ENCODE results near the gene FSD2. TPM values are rescaled to one million over a fixed set of nuclear protein-coding genes. Genes with fewer than 3 reads are reported as not detected.

Gene FSD2
- total and polyA plus RNA-seq, 2 experiments from 2014 or later, result 0.18 TPM; not detected in 1

GRCh38 chr15:82845686-82846085 is 39.8 kb upstream of the FSD2 start:
- Histone ChIP-seq H3F3A (replicated peaks; ENCODE audit: low read depth) (no peaks in the 10 kb centered on the region), H3K4me3 (no peak overlapping the region), H3K27me3 (ENCODE audit: insufficient read depth) (no peaks in the 10 kb centered on the region), H4K20me1 (replicated peaks; ENCODE audit: insufficient read depth) (no peaks in the 10 kb centered on the region), H3K36me3 (ENCODE audit: insufficient read depth) (no peaks in the 10 kb centered on the region), H3K79me2 (replicated peaks; ENCODE audit: insufficient read depth) (no peaks in the 10 kb centered on the region), H3K9me2 (ENCODE audit: insufficient read depth) (no peaks in the 10 kb centered on the region), H3K4me1 (ENCODE audit: insufficient read depth) (peaks cover 7% of the 10 kb centered on the region), H3K27ac (ENCODE audit: low read depth) (no peak overlapping the region), H2AFZ (no peak overlapping the region), H3K4me2 (no peak overlapping the region)
- H3K27ac Mint-ChIP-seq, result no peak overlapping the region
- H3K4me3 Mint-ChIP-seq, result no peak overlapping the region
- TF ChIP-seq ETS1 (IDR thresholded peaks at IDR 0.05) (no peak), EZH2 (IDR thresholded peaks at IDR 0.05; ENCODE audit: low read depth, unreplicated experiment) (no peak), POLR2AphosphoS5 (IDR thresholded peaks at IDR 0.05; ENCODE audit: low read depth) (no peak), JUNB (IDR thresholded peaks at IDR 0.05; ENCODE audit: unreplicated experiment) (no peak), STAT1 (IDR thresholded peaks at IDR 0.05; ENCODE audit: unreplicated experiment) (no peak), ZNF114 (CRISPR knock-in tag; IDR thresholded peaks at IDR 0.05) (no peak), NANOG (IDR thresholded peaks at IDR 0.05; ENCODE audit: borderline replicate concordance) (no peak), CREB1 (CRISPR knock-in tag; IDR thresholded peaks at IDR 0.05; ENCODE audit: low read depth) (no peak), REST (IDR thresholded peaks at IDR 0.05; ENCODE audit: unreplicated experiment) (no peak), EZH2phosphoT487 (IDR thresholded peaks at IDR 0.05; ENCODE audit: unreplicated experiment) (no peak)
- peaks cover 15% of the 10 kb centered on the region for H3K4me1 Mint-ChIP-seq
- H3K36me3 Mint-ChIP-seq (ENCODE audit: low read depth), result no peaks in the 10 kb centered on the region
- no peak for DNase-seq (ENCODE audit: low spot score)
- peaks cover 10% of the 10 kb centered on the region for H3K27me3 Mint-ChIP-seq (ENCODE audit: insufficient read depth, low read depth, poor library complexity)
- no peaks in the 10 kb centered on the region; the same call in 2 of the 3 replicates for H3K9me3 Mint-ChIP-seq
- ATAC-seq, result no peak

GRCh38 chr15:82843566-82843965 is 37.7 kb upstream of the FSD2 start:
- Histone ChIP-seq H3K27ac (ENCODE audit: low read depth) (no peak overlapping the region), H3K79me2 (replicated peaks; ENCODE audit: insufficient read depth) (no peaks in the 10 kb centered on the region), H3F3A (replicated peaks; ENCODE audit: low read depth) (no peaks in the 10 kb centered on the region), H3K4me1 (ENCODE audit: insufficient read depth) (no peaks in the 10 kb centered on the region), H3K36me3 (ENCODE audit: insufficient read depth) (no peaks in the 10 kb centered on the region), H4K20me1 (replicated peaks; ENCODE audit: insufficient read depth) (no peaks in the 10 kb centered on the region), H3K27me3 (ENCODE audit: insufficient read depth) (no peaks in the 10 kb centered on the region), H2AFZ (no peak overlapping the region), H3K4me2 (no peak overlapping the region), H3K4me3 (no peak overlapping the region), H3K9me2 (ENCODE audit: insufficient read depth) (no peaks in the 10 kb centered on the region)
- Mint-ChIP-seq H3K9me3 (no peaks in the 10 kb centered on the region; the same call in 2 of the 3 replicates), H3K27me3 (ENCODE audit: insufficient read depth, low read depth, poor library complexity) (no peaks in the 10 kb centered on the region), H3K4me1 (no peaks in the 10 kb centered on the region), H3K27ac (no peak overlapping the region), H3K4me3 (no peak overlapping the region), H3K36me3 (ENCODE audit: low read depth) (no peaks in the 10 kb centered on the region)
- ATAC-seq (no peak), DNase-seq (ENCODE audit: low spot score) (no peak)
- TF ChIP-seq CTCF (conservative IDR thresholded peaks at IDR 0.05; ENCODE audit: low read depth in 2 of 2) (no peak), JUNB (IDR thresholded peaks at IDR 0.05; ENCODE audit: unreplicated experiment) (no peak), EZH2 (IDR thresholded peaks at IDR 0.05; ENCODE audit: low read depth, unreplicated experiment) (no peak), CREB1 (CRISPR knock-in tag; IDR thresholded peaks at IDR 0.05; ENCODE audit: low read depth) (no peak), NANOG (IDR thresholded peaks at IDR 0.05; ENCODE audit: borderline replicate concordance) (no peak)

Data from GM23338 (cell line).